Activated CD4-positive, alpha-beta T cell treated with anti-CD3 and anti-CD28 coated beads for 4 hours (primary cell): ENCODE measurements around the gene PLIN1.
A peak's percentile ranks its signal among the peaks of the same experiment; 100 is the strongest.

Source experiments
- DNase-seq, 2 donors: peaks; one replicate each; pipeline ENCODE4 v3.0.0-alpha.2; 2020

Gene PLIN1

DNA sequence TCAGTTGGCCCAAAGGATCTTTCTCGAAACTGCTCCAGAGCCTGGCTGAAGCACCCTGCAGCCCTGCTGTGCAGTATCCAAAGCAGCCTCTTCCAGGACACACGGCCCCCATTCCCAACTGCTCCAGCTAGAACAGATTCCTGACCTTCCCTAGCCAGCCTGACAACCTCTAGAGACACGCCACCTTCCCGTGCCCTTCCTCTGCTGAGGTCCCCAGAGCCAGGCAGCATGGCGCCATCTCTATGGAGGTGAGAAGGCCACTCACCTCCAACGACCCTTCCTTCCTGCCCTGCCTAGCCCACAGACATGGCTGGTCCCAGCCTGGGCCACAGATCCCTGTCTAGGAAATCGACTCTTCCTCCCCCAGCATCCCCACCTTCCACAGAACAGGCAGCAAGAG is 27.0 kb downstream of the PLIN1 start:
- DNase-seq = no peak

DNA sequence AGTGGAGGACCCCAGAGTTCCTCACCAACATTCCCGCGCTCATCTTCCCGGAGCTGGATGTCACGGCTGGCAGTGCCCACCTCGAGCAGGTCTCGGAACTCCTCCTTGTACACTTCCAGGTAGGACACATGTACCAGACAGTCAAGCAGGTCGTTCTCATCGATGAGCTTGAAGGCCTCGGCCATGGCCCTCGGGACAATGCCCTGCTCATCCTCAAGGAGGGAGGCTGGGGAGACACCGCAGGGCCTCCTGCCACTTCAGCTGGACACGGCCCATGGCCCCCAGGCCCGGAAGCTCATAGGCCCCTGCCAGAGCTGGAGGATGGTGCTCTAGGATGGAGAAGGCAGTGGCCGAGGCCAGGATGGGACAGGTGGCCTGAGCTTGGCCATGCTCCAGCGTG is 29.5 kb downstream of the PLIN1 start:
- DNase-seq = no peak

DNA sequence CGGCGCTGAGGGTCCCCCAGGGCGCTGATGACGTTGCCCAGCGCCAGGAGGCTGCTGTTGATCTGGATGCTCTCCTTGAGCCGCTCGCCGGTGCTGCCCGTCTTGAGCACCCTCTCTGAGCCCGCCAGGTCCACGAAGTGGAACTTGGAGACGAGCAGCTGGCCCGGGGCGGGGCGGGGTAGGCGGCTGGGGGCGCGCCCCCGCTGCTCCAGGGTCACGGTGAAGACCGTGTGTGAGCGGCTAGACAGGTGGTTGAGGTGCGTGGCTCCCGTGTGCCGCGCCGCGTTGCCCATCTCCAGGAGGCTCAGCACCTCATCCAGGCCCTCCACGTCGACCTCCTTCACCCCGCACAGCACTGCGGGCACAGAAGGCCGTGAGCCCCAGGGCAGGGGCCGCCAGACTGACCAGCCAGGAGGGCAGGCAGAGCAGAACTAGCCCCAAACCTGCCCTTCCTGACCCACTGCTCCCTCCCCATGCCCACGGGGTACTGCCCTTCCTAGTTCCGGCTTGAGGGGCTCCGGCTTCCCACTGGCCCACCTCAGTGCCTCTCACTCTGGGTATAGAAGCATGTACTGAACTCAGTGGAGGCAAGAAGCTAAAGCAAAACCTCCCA is 30.0 kb downstream of the PLIN1 start:
- DNase-seq = no peak

DNA sequence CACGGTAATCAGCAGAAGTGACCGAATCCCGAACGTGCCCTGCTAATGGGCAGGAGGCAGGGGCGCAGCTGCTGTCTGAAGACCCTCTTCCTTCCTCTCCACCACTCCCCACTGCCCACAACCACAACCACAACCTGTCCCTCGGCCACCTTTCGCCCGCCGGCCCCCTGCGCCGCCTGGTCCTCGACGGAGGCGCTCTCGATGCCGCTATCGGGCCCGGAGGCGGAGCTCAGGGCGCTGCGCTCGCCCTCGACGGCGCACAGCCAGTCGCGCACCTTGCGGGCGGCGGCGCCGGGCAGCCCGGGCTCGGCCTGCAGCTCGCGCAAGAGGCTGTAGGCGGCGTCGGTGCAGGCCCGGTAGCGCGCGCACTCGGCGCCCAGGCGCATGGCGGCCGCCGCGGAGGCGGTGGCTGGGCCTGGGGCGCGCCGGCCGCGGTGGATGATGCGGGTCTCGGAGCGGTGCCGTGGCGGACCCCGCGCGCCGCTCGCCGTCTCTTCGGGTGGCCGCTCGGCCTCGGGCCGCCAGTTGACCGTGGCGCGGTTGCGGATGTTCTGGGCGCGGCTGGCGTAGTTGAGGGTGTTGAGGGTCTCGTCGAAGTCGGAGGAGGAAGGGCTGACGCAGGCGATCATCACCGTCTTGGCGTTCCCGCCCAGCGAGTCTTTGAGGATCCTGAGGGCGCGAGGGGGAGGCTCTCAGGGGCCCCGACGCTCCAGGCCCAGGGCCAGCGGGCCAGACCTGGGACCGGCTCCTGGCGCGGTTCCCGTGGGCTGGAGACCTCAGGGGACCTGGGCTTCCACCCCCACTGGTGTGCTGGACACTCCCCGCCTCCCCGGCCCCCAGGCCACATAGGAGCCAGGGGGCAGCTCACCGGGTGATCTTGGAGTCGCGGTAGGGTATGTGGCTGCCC is 30.8 kb downstream of the PLIN1 start:
- no peak for DNase-seq

DNA sequence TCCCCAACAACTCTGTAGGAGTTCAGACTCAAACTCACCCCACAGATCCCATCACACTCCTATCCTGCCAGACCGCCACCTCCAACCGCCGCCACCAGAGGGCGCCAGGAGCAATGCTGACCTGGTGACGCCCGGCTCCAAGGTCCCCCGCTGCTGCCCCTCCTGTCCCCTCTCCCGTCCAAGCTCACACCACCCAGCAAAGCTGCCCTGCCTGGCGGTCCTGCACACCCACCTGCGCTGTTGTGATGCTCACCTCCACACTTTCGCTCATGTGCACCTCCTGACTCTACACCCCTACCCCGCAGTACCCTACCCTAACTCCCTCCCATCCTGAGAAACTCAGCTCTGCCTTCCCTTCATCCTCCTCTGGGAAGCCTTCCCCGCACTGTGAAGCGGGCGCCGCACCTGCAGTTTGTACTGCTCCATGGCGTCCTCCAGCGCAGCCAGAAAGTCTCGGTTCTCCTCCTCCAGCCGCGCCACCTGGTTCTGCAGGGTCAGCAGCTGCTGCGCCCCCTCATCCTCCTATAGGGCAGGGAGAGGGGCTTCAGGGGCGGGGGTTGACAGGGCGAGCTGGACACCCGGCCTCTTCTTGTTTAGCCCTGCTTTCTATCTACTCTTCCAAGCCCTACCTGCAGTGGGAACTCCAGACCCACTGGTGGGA is 31.8 kb downstream of the PLIN1 start:
- DNase-seq = peak; percentile 32 to 52

DNA sequence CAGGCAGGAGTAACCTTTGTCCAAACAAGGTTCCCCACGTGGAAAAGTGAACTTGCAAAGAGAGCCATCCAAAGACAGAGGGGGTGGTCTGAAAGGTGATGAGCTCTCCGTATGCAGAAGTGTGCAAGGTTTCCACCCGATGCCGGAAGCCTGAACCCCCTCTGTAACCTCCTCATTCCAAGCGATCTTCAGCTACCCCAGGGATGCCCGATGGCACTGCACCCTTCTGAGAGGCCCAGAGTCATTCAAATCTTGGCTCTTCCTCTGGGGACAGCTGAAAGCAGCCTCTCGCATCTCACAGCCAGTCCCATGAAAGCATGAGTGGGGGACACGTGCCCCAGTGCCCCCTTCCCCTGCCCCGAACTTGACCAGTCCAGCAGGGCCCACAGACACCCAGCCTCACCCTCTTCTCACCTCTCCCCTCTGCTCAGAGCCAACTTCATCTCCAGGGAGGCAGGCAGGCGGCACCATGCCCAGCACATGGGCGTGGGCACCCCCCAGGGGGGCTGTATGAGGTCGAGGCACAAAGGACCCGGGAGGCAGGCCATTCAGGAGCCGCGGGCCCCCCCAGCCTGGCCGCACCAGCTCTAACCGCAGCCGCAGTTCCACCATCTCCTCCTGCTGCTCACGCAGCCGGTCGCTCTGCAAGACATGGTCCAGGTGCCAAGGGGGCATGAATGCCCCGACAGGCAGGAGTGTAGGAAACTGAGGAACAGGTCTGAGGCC is 32.6 kb downstream of the PLIN1 start:
- DNase-seq = no peak

DNA sequence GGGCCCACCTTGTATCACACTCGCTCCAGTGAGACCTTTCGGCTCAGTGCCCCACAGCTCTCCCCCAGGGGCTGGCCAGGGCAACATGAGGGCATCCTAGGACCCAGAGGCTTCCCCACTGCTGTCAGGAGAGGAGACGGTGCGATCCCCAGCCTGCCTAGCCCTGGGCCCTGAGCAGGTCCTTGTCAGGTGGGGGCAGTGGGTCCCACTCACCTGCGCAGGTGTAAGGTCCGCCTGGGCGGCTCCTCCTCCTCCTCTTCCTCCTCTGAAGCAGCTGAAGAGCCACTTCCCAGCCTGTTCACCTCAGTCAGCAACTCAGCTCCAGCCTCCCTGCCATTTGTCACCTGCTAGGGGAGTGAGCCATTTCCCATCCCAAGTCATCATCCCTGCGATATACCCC is 33.5 kb downstream of the PLIN1 start:
- no peak for DNase-seq

DNA sequence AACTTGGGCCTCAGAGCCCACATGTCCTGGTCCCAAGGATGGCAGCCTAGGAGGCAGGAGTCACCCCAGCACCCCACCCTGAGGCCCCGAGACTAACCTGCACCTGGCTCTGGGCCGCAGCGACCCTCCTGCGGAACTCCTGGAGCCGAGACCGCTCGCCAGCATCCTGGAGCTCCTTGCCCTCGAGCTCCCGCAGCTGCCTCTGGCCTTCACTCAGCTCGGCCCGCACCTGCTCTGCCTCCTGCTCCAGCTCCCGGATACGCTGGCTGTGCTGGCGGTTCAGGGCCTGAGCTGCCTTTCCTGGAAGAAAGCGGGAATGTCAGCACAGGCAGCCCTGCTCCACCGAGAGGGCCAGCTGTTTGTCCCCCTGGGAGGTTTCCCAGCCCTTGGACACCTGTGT is 37.1 kb downstream of the PLIN1 start:
- no peak for DNase-seq

DNA sequence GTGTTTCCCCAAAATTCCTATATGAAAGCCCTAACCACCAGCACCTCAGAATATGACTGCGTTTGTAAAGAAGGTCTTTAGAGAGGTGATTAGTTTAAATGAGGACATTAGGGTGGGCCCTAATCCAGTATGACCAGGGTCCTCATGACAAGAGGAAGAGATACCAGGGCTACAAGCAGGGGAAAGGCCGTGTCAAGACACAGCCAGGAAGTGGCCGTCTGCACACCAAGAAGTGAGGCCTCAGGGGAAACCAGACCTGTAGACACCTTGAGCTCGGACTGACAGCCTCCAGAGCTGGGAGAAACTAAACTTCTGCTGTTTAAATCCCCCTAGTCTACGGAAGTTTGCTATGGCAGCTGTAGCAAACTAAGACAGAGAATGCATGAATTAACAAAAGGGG is 38.1 kb downstream of the PLIN1 start:
- no peak for DNase-seq

DNA sequence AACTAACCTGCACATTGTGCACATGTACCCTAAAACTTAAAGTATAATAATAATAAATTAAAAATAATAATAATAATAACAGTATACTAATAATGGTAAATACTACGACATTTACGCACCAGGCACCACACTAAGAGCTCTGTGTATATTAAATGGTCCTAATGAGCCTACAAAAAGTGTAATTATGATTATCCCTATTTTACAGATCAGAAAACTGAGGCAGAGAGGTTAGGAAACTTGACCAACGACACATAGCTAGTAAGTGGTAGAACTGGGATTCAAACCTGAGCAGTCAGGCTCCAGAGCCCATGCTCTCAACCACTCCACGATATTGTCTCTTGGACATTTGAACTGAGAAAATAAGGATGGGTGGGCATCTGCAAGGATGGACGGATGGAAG is 38.9 kb downstream of the PLIN1 start:
- no peak for DNase-seq

DNA sequence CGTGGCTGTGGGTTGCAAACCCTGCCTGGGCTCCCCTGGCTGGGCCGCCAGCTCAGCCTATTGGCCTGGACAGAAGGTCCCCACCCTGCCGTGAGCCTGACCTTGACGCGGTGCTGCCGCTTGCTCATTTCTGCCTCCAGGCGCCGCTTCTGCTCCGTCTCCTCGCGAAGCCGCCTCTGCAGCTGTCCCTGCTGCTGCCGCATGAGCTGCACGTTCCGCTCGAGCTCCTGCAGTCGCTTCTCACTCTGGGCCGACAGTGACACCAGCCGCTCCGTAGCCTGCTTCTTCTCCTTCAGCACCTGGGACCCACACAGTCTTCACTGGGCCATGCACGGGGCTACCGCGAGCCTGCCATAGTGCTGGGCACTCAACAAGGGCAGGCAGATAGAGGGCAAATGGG is 45.6 kb downstream of the PLIN1 start:
- no peak for DNase-seq

DNA sequence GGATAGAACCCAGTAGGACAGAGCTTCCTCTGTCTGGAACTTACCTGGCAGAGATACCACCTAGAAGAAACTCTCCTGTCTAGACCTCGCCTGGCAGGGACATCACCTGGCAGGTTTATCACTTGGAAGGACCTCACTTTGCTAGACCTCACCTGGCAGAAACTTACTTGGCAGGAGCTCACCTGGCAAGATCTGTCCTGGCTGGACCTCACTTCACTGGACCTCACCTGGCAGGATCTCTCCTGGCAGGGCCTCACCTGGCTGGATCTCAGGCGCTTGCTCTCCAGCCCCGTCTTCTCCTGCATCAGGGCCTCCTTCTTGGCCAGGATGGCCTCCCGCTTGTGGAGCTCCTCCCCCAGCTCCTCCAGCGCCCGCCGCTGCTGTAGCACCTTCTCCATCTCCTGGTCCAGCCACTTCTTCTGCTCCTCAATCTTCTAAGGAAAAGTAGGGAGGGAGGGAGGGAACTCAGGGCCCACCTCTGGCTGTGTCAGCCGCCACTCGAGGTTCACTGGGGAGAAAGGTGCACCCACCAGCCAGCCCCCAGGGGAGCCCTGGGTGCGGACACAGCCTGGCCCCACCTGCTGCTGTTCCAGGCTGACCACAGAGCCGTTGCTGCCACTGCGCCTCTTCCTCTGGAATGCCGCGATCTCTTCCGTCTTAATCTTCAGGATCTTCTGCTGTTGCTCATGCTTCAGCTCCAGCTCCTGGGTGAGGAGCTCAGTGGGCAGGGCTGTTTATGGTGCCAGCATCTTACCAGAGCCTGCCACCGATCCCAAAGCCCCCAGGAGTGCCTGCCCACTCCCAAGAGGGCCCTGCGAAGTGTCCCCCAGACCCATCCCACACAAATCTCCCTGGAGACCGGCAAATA is 46.4 kb downstream of the PLIN1 start:
- no peak for DNase-seq

DNA sequence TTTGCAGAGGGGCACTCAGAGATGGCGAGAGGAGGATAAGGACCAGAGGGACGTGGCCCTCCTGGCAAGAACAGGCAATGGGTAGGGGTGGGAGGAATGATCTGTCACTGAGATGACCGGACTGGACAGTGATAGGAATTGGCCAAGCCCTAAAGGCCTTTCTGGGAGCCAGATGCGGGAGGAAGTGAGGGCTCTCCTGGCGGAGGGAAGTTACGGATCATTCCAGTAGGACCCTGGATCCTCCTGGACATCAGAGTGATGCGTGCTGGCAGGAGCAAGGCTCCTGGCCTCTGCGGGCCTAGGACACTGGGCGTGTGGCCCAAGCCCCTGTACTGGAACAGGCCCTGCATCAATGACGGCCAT is 47.3 kb downstream of the PLIN1 start:
- no peak for DNase-seq

DNA sequence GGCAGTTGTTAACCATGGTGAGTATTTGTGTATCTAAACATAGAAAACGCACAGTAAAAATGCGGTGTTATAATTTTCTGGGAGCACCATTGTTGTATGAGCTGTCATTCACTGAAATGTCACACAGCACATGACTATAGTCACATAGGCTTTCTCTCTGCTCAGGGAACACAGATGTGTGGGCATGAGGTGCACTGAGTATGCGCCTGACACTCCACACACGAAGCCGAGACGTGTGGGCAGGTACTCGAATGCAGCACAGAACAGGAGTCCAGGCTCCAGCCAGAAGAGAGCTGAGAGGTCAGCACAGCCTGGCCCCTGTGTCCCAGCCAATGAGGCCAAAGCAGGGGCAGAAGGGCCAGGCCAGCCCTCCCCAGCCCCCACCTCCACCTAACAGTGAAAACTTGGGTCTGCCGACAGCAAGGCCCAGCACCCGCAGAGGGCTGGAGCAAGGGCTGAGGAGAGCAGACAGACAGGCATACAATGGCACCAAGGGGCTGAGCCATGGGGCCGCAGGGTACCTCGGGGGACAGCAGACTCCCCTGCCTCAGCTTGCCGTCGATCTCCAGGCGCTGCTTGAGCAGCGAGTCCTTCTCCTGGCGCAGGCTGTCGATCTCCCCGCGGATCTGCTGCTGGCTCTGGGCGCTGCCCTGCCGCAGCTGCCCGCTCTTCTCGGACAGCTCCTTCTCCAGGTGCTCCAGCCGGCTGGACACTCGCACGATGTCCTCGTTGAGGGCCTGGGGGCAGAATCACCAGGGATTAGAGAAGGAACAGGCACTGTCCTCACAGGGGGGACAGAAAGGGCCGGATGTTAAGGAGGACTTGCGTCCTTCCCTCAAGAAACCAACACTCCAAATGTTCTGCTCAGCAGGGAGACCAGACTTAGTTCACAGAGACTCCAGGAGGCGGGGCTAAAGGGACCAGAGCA is 47.9 kb downstream of the PLIN1 start:
- DNase-seq = no peak

DNA sequence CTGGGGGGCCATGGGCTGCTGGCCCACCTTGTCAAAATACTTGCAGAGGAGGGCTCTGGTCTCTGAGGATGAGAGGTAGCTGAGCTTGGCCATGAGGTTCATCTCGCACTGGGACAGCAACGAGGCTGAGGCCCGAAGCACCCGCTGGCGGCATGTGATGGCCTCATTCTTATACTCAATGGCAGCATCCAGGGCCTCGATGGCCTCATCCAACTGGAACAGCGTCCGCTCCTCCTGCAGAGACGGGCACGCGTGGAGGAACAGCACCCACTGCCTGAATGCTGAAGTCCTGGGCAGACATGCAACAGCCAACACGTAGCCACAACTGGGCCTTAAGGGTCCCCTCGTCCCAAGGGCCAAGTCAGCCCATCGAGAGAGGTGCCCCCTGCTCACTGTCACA is 48.9 kb downstream of the PLIN1 start:
- no peak for DNase-seq

DNA sequence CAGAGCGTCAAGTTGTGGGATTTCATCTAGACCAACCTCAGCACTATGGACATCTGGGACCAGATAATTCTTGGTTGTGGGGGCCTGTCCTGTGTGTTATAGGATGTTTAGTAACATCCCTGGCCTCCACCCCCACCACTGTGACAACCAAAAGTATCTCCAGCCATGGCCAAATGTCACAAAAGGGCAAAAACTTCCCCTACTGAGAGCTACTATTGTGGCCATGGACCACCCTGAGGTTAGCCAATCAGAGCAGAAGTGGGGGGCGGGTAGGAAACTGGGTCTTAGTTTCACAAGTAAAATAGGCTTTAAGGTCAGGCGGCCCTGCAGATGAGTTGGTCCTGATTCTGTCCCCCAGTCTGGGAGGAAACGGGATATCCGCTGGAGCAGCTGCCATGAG is 49.3 kb downstream of the PLIN1 start:
- no peak for DNase-seq

DNA sequence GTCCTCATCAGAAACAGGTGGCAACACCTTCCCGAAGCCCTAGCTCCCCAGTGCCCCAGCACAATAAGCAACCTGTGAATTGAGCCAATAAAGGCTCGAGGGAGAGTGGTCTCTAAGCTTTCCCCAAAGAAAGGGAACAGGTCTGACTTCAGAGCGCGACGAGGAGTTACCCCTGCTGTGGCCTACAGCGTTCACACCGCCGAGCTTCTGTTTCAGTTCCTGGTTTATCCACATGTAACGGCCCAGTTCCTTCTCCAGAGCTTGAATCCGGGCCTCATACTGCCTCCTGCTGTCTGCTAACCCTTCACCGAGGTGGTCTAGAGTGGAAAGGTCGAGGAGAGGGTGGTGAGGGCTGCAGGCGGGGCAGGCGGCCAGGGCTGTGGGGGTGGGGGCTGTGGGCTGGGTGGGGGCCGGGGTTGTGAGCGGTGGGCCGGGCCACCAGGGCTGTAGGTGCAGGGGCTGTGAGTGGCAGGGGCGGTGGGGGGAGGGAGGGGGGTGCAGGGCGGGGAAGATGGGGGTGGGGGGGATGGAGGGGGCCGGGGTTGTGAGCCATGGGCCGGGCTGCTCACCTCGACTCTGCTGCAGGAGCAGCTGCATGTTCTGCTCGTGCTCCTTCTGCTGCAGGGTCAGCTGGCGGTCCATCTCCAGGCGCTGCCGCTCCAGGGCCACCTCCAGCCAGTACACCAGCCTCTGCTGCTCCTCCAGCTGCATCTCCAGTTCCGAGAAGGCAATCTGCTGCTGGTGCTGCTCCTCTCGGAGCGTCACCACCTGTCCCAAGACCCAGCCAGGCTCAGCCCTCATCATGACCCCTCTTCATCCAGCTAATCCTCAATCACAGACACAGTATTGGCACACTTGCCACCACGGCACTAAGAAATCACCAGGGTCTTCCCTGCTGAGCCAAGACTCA is 50.1 kb downstream of the PLIN1 start:
- no peak for DNase-seq

DNA sequence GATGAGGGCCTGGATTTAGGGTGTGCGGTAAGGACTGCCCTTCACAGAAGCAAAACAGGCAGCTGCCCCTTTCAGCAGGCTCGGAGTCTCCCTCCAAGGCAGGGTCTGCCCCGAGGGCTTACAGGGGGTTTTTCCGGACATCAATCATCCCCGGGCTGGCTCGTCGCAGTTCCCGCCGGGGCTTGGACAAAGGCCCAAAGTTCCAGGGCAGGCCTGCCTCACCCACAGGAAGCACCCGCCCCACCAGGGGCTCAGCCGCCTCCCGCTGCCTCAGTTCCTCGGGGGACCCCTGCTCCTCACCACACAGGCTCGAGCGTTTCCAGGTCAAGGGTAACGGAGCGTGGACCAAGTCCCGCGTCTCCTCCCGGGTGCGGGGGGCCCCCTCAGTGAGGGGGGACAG is 50.9 kb downstream of the PLIN1 start:
- DNase-seq = no peak

DNA sequence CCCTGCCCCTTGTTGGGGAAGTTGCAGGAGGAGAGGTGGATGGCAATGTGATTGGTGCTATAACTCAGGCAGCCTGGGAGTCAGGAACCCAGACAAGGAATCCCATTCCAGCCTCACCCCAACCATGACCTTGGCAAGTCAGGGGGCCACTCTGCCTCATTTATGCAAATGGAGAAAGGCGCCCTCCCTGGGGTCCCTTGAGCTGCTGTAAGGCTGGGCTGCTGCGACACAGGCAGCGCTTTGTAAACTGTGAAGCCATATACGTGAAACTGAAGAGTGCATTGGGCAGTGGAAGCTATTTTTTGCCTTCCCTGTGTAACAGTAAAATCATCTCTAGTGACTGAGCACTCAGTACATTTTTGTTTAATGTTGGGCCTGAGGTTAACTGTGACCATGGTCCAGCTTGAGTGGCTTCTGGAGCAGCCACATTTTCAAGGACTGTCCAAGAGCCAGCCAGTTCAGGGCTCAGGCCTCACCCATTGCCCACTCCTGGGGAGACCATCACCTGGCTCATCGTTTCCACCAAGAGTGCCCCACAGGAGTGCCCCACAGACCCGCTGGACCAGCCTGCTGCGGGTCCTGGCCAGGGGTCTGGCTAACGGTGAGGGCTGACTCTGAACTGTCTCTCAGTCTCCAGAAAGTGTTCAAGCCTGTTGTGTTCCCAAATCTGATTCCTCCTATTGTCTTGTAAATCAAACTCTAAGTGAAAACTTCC is 51.8 kb downstream of the PLIN1 start:
- no peak for DNase-seq

DNA sequence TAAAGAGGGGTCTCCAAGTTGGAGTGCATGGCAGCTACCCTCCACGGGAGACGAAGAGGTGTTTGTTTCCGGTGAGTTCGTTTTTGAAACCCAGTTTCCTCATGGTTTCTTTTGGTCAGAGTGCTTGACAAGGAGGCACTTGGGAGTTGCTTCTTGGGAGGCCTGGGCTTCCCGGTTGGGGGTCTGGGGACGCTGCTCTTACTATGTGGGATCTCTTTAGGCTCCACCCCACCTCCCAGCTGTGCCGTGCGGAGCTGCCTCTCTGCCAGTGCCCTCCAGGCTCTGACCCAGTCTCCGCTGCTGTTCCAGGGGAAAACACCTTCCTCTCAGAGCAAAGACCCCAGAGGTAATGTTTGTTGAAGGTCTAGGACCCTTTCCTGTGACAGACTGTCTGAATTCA is 53.5 kb downstream of the PLIN1 start:
- DNase-seq = no peak
